Endothelial cell of umbilical vein (primary cell): Measurements from ENCODE around the gene THOP1. TPM values are rescaled to one million over a fixed set of nuclear protein-coding genes. Genes with fewer than 3 reads are reported as not detected.

Source experiments
- BruUV-seq: library from RNA; stranded (reverse); fragments of 400-500 nt; replicated peaks from 2 replicates; lab custom pipeline; 2021; lab: Mats Ljungman, UMichigan
- CTCF ChIA-PET: fragments of 300-600, 350-600 bp; sonication (Branson Sonifier 250); formaldehyde crosslinking; loops from one replicate; lab custom pipeline; 2021; ENCODE audit warnings: antibody characterized with exemption, inconsistent platforms; lab: Charles Lee
- POLR2A ChIA-PET: fragments of 300-600, 350-600 bp; sonication (Branson Sonifier 250); formaldehyde crosslinking; loops from one replicate; lab custom pipeline; 2021; ENCODE audit warnings: antibody characterized with exemption, inconsistent platforms; lab: Charles Lee
- DNase-seq: peaks from one replicate; pipeline ENCODE4 v3.0.0-alpha.2; 2011; ENCODE audit warnings: low read depth, low spot score
- FAIRE-seq: peaks from 2 replicates; lab custom pipeline; 2011; peaks lifted over from hg19 to GRCh38; lab: Jason Lieb, UNC
- H2AFZ ChIP-seq: 2 replicates; pipeline ENCODE4 v1.6.0; 2012; ENCODE audit warnings: low read depth, low read length, control low read depth, inconsistent platforms
- H3K27ac ChIP-seq: 2 replicates; pipeline ENCODE4 v1.5.1; 2011; ENCODE audit warnings: low read depth, mild to moderate bottlenecking, control low read depth, low read length, moderate library complexity; ENCODE audit not compliant: insufficient read depth
- H3K27me3 ChIP-seq, 2 experiments: 2 replicates each; pipeline versions ENCODE4 v1.6.0 to v1.6.1; 2011; ENCODE audit warnings: low read length in 2 of 2, mixed read lengths in 1 of 2; ENCODE audit not compliant: control insufficient read depth in 2 of 2, insufficient read depth in 2 of 2
- H3K36me3 ChIP-seq, 2 experiments: 2 replicates in 1 of 2; 3 replicates in 1 of 2; pipeline ENCODE4 v1.5.1; 2011; ENCODE audit warnings: low read length in 2 of 2, mild to moderate bottlenecking in 1 of 2, moderate library complexity in 1 of 2; ENCODE audit not compliant: control insufficient read depth in 2 of 2, insufficient read depth in 2 of 2; ENCODE audit errors: extremely low read depth in 1 of 2
- H3K4me1 ChIP-seq: 3 replicates; pipeline ENCODE4 v1.5.1; 2011; ENCODE audit warnings: mild to moderate bottlenecking, low read length; ENCODE audit not compliant: control insufficient read depth, insufficient read depth; ENCODE audit errors: extremely low read depth
- H3K4me2 ChIP-seq: 2 replicates; pipeline ENCODE4 v1.6.1; 2011; ENCODE audit warnings: low read length, control low read depth, mixed read lengths; ENCODE audit not compliant: insufficient read depth
- H3K4me3 ChIP-seq, 3 experiments: fragments of 200-600 bp in 1 of 3; sonication (generic), shearing (Covaris generic) in 1 of 3; replicated peaks in 1 of 3; 2 replicates each; pipeline ENCODE4 v1.5.1; 2011 to 2016; ENCODE audit warnings: control low read depth in 3 of 3, low read length in 3 of 3, mild to moderate bottlenecking in 2 of 3, inconsistent platforms in 1 of 3, low read depth in 1 of 3, moderate library complexity in 1 of 3; ENCODE audit not compliant: insufficient read depth in 1 of 3
- H3K79me2 ChIP-seq: 2 replicates; pipeline ENCODE4 v1.6.0; 2012; ENCODE audit warnings: low read length, inconsistent platforms; ENCODE audit not compliant: control insufficient read depth, insufficient read depth
- H3K9ac ChIP-seq: replicated peaks from 2 replicates; pipeline ENCODE3; 2011; ENCODE audit warnings: low read length, control low read depth; ENCODE audit not compliant: insufficient read depth; ENCODE audit errors: extremely low read depth
- H3K9me1 ChIP-seq: replicated peaks from 3 replicates; pipeline ENCODE4 v1.6.0; 2011; ENCODE audit warnings: mild to moderate bottlenecking, low read length; ENCODE audit not compliant: control insufficient read depth, insufficient read depth; ENCODE audit errors: extremely low read depth
- H3K9me3 ChIP-seq: replicated peaks from 2 replicates; pipeline ENCODE4 v1.5.1; 2012; ENCODE audit warnings: low read length, inconsistent platforms; ENCODE audit not compliant: control insufficient read depth, insufficient read depth
- H4K20me1 ChIP-seq: replicated peaks from 2 replicates; pipeline ENCODE3; 2011; ENCODE audit warnings: mild to moderate bottlenecking, low read length; ENCODE audit not compliant: control insufficient read depth, insufficient read depth; ENCODE audit errors: extremely low read depth
- CTCF ChIP-seq, 2 donors: IDR thresholded peaks; 1 replicate in 1 of 2; 2 replicates in 1 of 2; pipeline ENCODE4 v1.5.1; 2011; ENCODE audit warnings: low read length in 2 of 2, mild to moderate bottlenecking in 2 of 2, moderate library complexity in 2 of 2, control low read depth in 1 of 2, inconsistent platforms in 1 of 2, low read depth in 1 of 2; ENCODE audit not compliant: insufficient read depth in 1 of 2; ENCODE audit errors: extremely low read depth in 1 of 2
- EZH2 ChIP-seq: IDR thresholded peaks from 2 replicates; pipeline ENCODE4 v1.6.1; 2012; ENCODE audit warnings: borderline replicate concordance, low read depth, mild to moderate bottlenecking, moderate library complexity, low read length, inconsistent platforms; ENCODE audit not compliant: severe bottlenecking
- FOS ChIP-seq: IDR thresholded peaks from 2 replicates; pipeline ENCODE4 v1.6.1; 2011; ENCODE audit warnings: mild to moderate bottlenecking, low read length, moderate library complexity, borderline replicate concordance; ENCODE audit not compliant: insufficient read depth
- GATA2 ChIP-seq: IDR thresholded peaks from 2 replicates; pipeline ENCODE4 v1.7.0; 2011; ENCODE audit warnings: low read depth, mild to moderate bottlenecking, moderate library complexity, mixed read lengths, low read length; ENCODE audit not compliant: insufficient read length, insufficient read depth
- JUN ChIP-seq: IDR thresholded peaks from 2 replicates; pipeline ENCODE4 v1.6.1; 2011; ENCODE audit warnings: borderline replicate concordance, low read depth; ENCODE audit not compliant: insufficient read length, insufficient read depth
- MAX ChIP-seq: IDR thresholded peaks from 2 replicates; pipeline ENCODE4 v1.6.1; 2011; ENCODE audit not compliant: insufficient read depth, insufficient read length
- MYC ChIP-seq: IDR thresholded peaks from one replicate; pipeline ENCODE4 v1.6.1; 2011; ENCODE audit warnings: mild to moderate bottlenecking, low read depth, low read length
- POLR2A ChIP-seq: IDR thresholded peaks from 2 replicates; pipeline ENCODE4 v1.6.1; 2012; ENCODE audit warnings: low read depth, mild to moderate bottlenecking, control low read depth, low read length
- POLR2AphosphoS5 ChIP-seq: IDR thresholded peaks from 2 replicates; pipeline ENCODE4 v1.6.1; 2012; ENCODE audit warnings: low read depth, mild to moderate bottlenecking, control low read depth, low read length, moderate library complexity; ENCODE audit not compliant: insufficient read depth
- dilution Hi-C: fragments of 300-500 bp; cut with MboI; formaldehyde crosslinking; loops from one replicate; pipeline ENCODE4 v1.15.0; 2019; ENCODE audit warnings: low sequenced_read_pairs; ENCODE audit not compliant: extremely low pct_ligation_motif_present
- intact Hi-C: fragments of 100-400 bp; cut with micrococcal nuclease; formaldehyde crosslinking; loops from one replicate; pipeline ENCODE4 v1.10.0; 2022
- polyA plus RNA-seq, 4 experiments: library from polyadenylated mRNA; depleted of rRNA in 3 of 4; stranded (reverse) in 3 of 4; unstranded in 1 of 4; fragments of >200 nt; gene quantifications; 2 replicates each; pipeline versions ENCODE4 v1.2.1 to v1.2.3, GENCODE V29; 2011 to 2012; ENCODE audit warnings: missing spikeins in 1 of 4
- total RNA-seq: library from RNA; stranded (reverse); gene quantifications from 2 replicates; pipeline ENCODE4 v1.2.3, GENCODE V29; 2021

THOP1 gene
- total and polyA plus RNA-seq, 2 donors (not counting 3 experiments of a cell fraction or from before 2014, with no cell fraction given) = 88.0 to 115 TPM

GRCh38 chr19:2823646-2824045 is 38.3 kb downstream of the THOP1 start:
- DNase-seq (no peak), FAIRE-seq (no peak)
- intact Hi-C loops (no loop called here), dilution Hi-C loops (no loop called here)
- no peaks in the 10 kb centered on the region for H3K9me3 ChIP-seq
- no peak overlapping the region for H3K27ac ChIP-seq
- ChIA-PET CTCF (interaction anchor here (1.1 kb wide), 1 partner anchor 18 kb away, joined by 3 read pairs; the partner anchor contains the start of gene ZNF555), POLR2A (no interaction called here)
- no peaks in the 10 kb centered on the region for H4K20me1 ChIP-seq
- H3K4me3 ChIP-seq = no peak overlapping the region
- no peaks in the 10 kb centered on the region for H3K79me2 ChIP-seq
- BruUV-seq = no TSS peak
- H3K9ac ChIP-seq = no peak overlapping the region
- peaks cover 0 to 3% of the 10 kb centered on the region in 2 experiments for H3K36me3 ChIP-seq
- TF ChIP-seq POLR2A (no peak), FOS (no peak), EZH2 (no peak), JUN (no peak), CTCF (IDR thresholded peaks at IDR 0.05; ENCODE audit: extremely low read depth in 1 of 2, insufficient read depth in 1 of 2, low read depth in 1 of 2, low read length in 2 of 2) (no peak), MAX (no peak), GATA2 (no peak), MYC (no peak), POLR2AphosphoS5 (no peak)
- H3K9me1 ChIP-seq = no peaks in the 10 kb centered on the region
- H3K4me1 ChIP-seq = peaks cover 3% of the 10 kb centered on the region
- H3K4me2 ChIP-seq = no peak overlapping the region
- no peaks in the 10 kb centered on the region for H3K27me3 ChIP-seq
- H2AFZ ChIP-seq = no peak overlapping the region
